Lower lobe of right lung (tissue), 2 donors: ENCODE results near the gene SIGLEC15. TPM values are rescaled to one million over a fixed set of nuclear protein-coding genes. Genes with fewer than 3 reads are reported as not detected.

Source experiments
- ATAC-seq, 2 donors: fragments of 200-7000 bp; cut with Tn5 transposase; one replicate each; pipeline ENCODE4 v1.9.1; 2020 to 2022; ENCODE audit warnings: mild to moderate bottlenecking in 2 of 2, moderate library complexity in 2 of 2
- DNase-seq: peaks from one replicate; pipeline ENCODE4 v3.0.0-alpha.2; 2020
- H3K27ac ChIP-seq: fragments of 200-600 bp; one replicate; pipeline ENCODE4 v1.8.0; 2022
- H3K27me3 ChIP-seq: fragments of 200-600 bp; one replicate; pipeline ENCODE4 v1.8.0; 2022; ENCODE audit warnings: low read depth
- H3K36me3 ChIP-seq: fragments of 200-600 bp; one replicate; pipeline ENCODE4 v1.8.0; 2022; ENCODE audit warnings: mild to moderate bottlenecking
- H3K4me1 ChIP-seq: fragments of 200-600 bp; one replicate; pipeline ENCODE4 v1.8.0; 2022
- H3K4me3 ChIP-seq: fragments of 200-600 bp; one replicate; pipeline ENCODE4 v1.8.0; 2022; ENCODE audit warnings: mild to moderate bottlenecking
- H3K9me3 ChIP-seq: fragments of 200-600 bp; one replicate; pipeline ENCODE4 v1.8.0; 2022
- CTCF ChIP-seq: fragments of 200-600 bp; IDR thresholded peaks from one replicate; pipeline ENCODE4 v1.8.0; 2022; ENCODE audit warnings: antibody characterized with exemption, mild to moderate bottlenecking
- intact Hi-C: fragments of 100-400 bp; cut with DNase I; formaldehyde crosslinking; loops from one replicate; pipeline ENCODE4 v1.11.0; 2022
- total RNA-seq: library from RNA; stranded (reverse); fragmentation: NEBNext Ultra II Directional; extraction: Animal tissue kit (Norgen Biotek cat#: 25700); gene quantifications from one replicate; pipeline ENCODE4 v1.2.1, GENCODE V29; 2021
- donor health status: DM: no; HTN: yes; CAD: no; lungs with severe emphysema.

The SIGLEC15 gene
- total RNA-seq, 1 donor from 2014 or later: 0.35 TPM

GRCh38 chr18:45891806-45892205, 66.3 kb downstream of the SIGLEC15 start:
- H3K36me3 ChIP-seq: peaks cover 86% of the 10 kb centered on the region
- intact Hi-C loops: no loop called here

More at GRCh38 chr18:45891806-45892205, 66.3 kb downstream of the SIGLEC15 start:
- Histone ChIP-seq H3K27ac (no peak overlapping the region), H3K4me1 (peaks cover 7% of the 10 kb centered on the region), H3K9me3 (no peaks in the 10 kb centered on the region), H3K4me3 (no peak overlapping the region), H3K27me3 (no peaks in the 10 kb centered on the region)
- DNase-seq (no peak), ATAC-seq (no peak)
- TF ChIP-seq CTCF: no peak

Other genes starting within 250 kb of the SIGLEC15 start
- not detected for gene SLC14A2, start 210.2 kb upstream of the SIGLEC15 start, total RNA-seq
- gene SLC14A1, start 101.5 kb upstream of the SIGLEC15 start, total RNA-seq: 21.8 TPM
- gene EPG5, start 141.7 kb downstream of the SIGLEC15 start, total RNA-seq: 38.8 TPM
- 11.5 TPM for gene PSTPIP2, start 246.6 kb downstream of the SIGLEC15 start, total RNA-seq